GOT3 (cell line): Measurements from ENCODE around the gene CFHR4.
"Not testable (repeated sequence)": the region's sequence is repeated elsewhere in the genome, so short reads cannot be mapped to it uniquely, and the experiment has no call there.

Source experiments
- DNase-seq: peaks from one replicate; lab custom pipeline; 2025; ENCODE audit warnings: mixed read lengths; lab: John Stamatoyannopoulos, UW

CFHR4 gene

GRCh38 chr1:196887515-196888239 is at the start of gene CFHR4:
Gene CFHR4, plus strand, starts transcription at chr1:196888052. Its CDS starts 99 bp downstream, at chr1:196888151.
- DNase-seq = no peak

- not testable (repeated sequence) for DNase-seq
Observed at GRCh38 chr1:196849613-196850492, 38.0 kb upstream of the CFHR4 start.

- no peak for DNase-seq
Observed at GRCh38 chr1:196856053-196856452, 31.8 kb upstream of the CFHR4 start.

- DNase-seq = no peak
Observed at GRCh38 chr1:196857188-196857587, 30.7 kb upstream of the CFHR4 start.

GRCh38 chr1:196858811-196859210 is 29.0 kb upstream of the CFHR4 start:
- DNase-seq = no peak

GRCh38 chr1:196860323-196860884 is 27.4 kb upstream of the CFHR4 start:
- DNase-seq = no peak

- DNase-seq = no peak
Observed at GRCh38 chr1:196861429-196861828, 26.4 kb upstream of the CFHR4 start.

- DNase-seq = no peak
Observed at GRCh38 chr1:196866974-196867373, 20.9 kb upstream of the CFHR4 start.

GRCh38 chr1:196873385-196873784 is 14.5 kb upstream of the CFHR4 start:
- DNase-seq = no peak

GRCh38 chr1:196875935-196876334 is 11.9 kb upstream of the CFHR4 start:
- DNase-seq = no peak

- no peak for DNase-seq
Observed at GRCh38 chr1:196877964-196878363, 9.9 kb upstream of the CFHR4 start.

- DNase-seq = not testable (repeated sequence)
Observed at GRCh38 chr1:196886560-196886959, 1.3 kb upstream of the CFHR4 start.

- no peak for DNase-seq
Observed at GRCh38 chr1:196890668-196891067, 2.8 kb downstream of the CFHR4 start.

- DNase-seq = no peak
Observed at GRCh38 chr1:196891251-196891650, 3.4 kb downstream of the CFHR4 start.

GRCh38 chr1:196896355-196896754 is 8.5 kb downstream of the CFHR4 start:
- DNase-seq = no peak

GRCh38 chr1:196897158-196897828 is 9.4 kb downstream of the CFHR4 start:
- DNase-seq = no peak

- DNase-seq = no peak
Observed at GRCh38 chr1:196902344-196902743, 14.5 kb downstream of the CFHR4 start.

GRCh38 chr1:196910215-196910614 is 22.4 kb downstream of the CFHR4 start:
- no peak for DNase-seq

GRCh38 chr1:196912283-196912682 is 24.4 kb downstream of the CFHR4 start:
- not testable (repeated sequence) for DNase-seq

- DNase-seq = not testable (repeated sequence)
Observed at GRCh38 chr1:196926839-196927238, 39.0 kb downstream of the CFHR4 start.

GRCh38 chr1:196932853-196933252 is 45.0 kb downstream of the CFHR4 start:
- not testable (repeated sequence) for DNase-seq

GRCh38 chr1:196933531-196934189 is 45.8 kb downstream of the CFHR4 start:
- no peak for DNase-seq
